IMR-90 (cell line): ENCODE data around the gene RNGTT. TPM values are rescaled to one million over a fixed set of nuclear protein-coding genes. Genes with fewer than 3 reads are reported as not detected.

Experiments
- ATAC-seq: fragments of 200-7000 bp; cut with Tn5 transposase; 2 replicates; pipeline ENCODE4 v1.9.1; 2020; ENCODE audit warnings: low read depth, mild to moderate bottlenecking, moderate library complexity
- BruUV-seq: library from RNA; stranded (reverse); fragments of 400-500 nt; replicated peaks from 2 replicates; lab custom pipeline; 2021; lab: Mats Ljungman, UMichigan
- CTCF ChIA-PET: fragments of 300-600 bp; formaldehyde crosslinking; extraction: SDS; loops from one replicate; lab custom pipeline; 2021; ENCODE audit warnings: antibody characterized with exemption; lab: Yijun Ruan, JAX
- POLR2A ChIA-PET: fragments of 300-600 bp; sonication (Branson Sonifier 250); formaldehyde crosslinking; loops from one replicate; lab custom pipeline; 2022; ENCODE audit warnings: antibody characterized with exemption; ENCODE audit not compliant: unreplicated experiment; lab: Charles Lee
- DNase-seq: peaks from one replicate; pipeline ENCODE4 v3.0.0; 2013
- H2AFZ ChIP-seq: replicated peaks from 2 replicates; pipeline ENCODE3; 2013; ENCODE audit warnings: low read length, mild to moderate bottlenecking; ENCODE audit not compliant: poor library complexity
- H2AK5ac ChIP-seq: 2 replicates; pipeline ENCODE4 v1.6.1; 2013; ENCODE audit warnings: low read depth, low read length, inconsistent platforms
- H2AK9ac ChIP-seq: replicated peaks from 2 replicates; pipeline ENCODE3; 2013; ENCODE audit warnings: mild to moderate bottlenecking, low read depth, low read length, moderate library complexity; ENCODE audit not compliant: poor library complexity
- H2BK120ac ChIP-seq: 2 replicates; pipeline ENCODE4 v1.6.1; 2013; ENCODE audit warnings: low read depth, low read length, inconsistent platforms
- H2BK15ac ChIP-seq: 3 replicates; pipeline ENCODE4 v1.6.1; 2013; ENCODE audit warnings: low read depth, low read length, inconsistent platforms
- H2BK20ac ChIP-seq: 2 replicates; pipeline ENCODE4 v1.6.1; 2013; ENCODE audit warnings: low read depth, mild to moderate bottlenecking, inconsistent platforms, low read length, moderate library complexity
- H2BK5ac ChIP-seq: 2 replicates; pipeline ENCODE4 v1.6.1; 2013; ENCODE audit warnings: mild to moderate bottlenecking, low read depth, low read length, inconsistent platforms; ENCODE audit not compliant: poor library complexity, severe bottlenecking
- H3K14ac ChIP-seq: replicated peaks from 2 replicates; pipeline ENCODE4 v1.6.1; 2013; ENCODE audit warnings: low read depth, low read length, inconsistent platforms
- H3K18ac ChIP-seq: 2 replicates; pipeline ENCODE4 v1.6.1; 2013; ENCODE audit warnings: low read depth, low read length, control low read depth
- H3K23ac ChIP-seq: 2 replicates; pipeline ENCODE4 v1.6.1; 2013; ENCODE audit warnings: low read depth, low read length, inconsistent platforms
- H3K27ac ChIP-seq: 2 replicates; pipeline ENCODE4 v1.5.1; 2013; ENCODE audit warnings: mild to moderate bottlenecking, control low read depth, low read length; ENCODE audit not compliant: insufficient read depth
- H3K27me3 ChIP-seq: 2 replicates; pipeline ENCODE4 v1.6.1; 2013; ENCODE audit warnings: low read length; ENCODE audit not compliant: control insufficient read depth, insufficient read depth
- H3K36me3 ChIP-seq: 2 replicates; pipeline ENCODE4 v1.6.1; 2013; ENCODE audit warnings: low read length, mixed read lengths; ENCODE audit not compliant: control insufficient read depth, insufficient read depth
- H3K4ac ChIP-seq: 2 replicates; pipeline ENCODE4 v1.6.1; 2013; ENCODE audit warnings: low read depth, low read length, inconsistent platforms
- H3K4me1 ChIP-seq: 2 replicates; pipeline ENCODE4 v1.6.1; 2013; ENCODE audit warnings: low read length, mixed read lengths; ENCODE audit not compliant: control insufficient read depth, insufficient read depth
- H3K4me2 ChIP-seq: 2 replicates; pipeline ENCODE4 v1.6.1; 2013; ENCODE audit warnings: low read depth, mild to moderate bottlenecking, control low read depth, low read length, moderate library complexity
- H3K4me3 ChIP-seq: 2 replicates; pipeline ENCODE4 v1.5.1; 2013; ENCODE audit warnings: low read depth, mild to moderate bottlenecking, control low read depth, low read length, moderate library complexity; ENCODE audit not compliant: insufficient read depth
- H3K56ac ChIP-seq: 2 replicates; pipeline ENCODE4 v1.6.1; 2013; ENCODE audit warnings: low read length, inconsistent platforms; ENCODE audit not compliant: insufficient read depth; ENCODE audit errors: extremely low read depth
- H3K79me1 ChIP-seq, 2 experiments: 2 replicates each; pipeline ENCODE4 v1.6.1; 2013; ENCODE audit warnings: low read length in 2 of 2, inconsistent platforms in 1 of 2, low read depth in 1 of 2
- H3K9ac ChIP-seq: 2 replicates; pipeline ENCODE4 v1.6.1; 2013; ENCODE audit warnings: low read depth, low read length, control low read depth
- H3K9me1 ChIP-seq: 2 replicates; pipeline ENCODE4 v1.6.1; 2013; ENCODE audit warnings: low read length, inconsistent platforms; ENCODE audit not compliant: insufficient read depth
- H3K9me3 ChIP-seq: 2 replicates; pipeline ENCODE4 v1.6.1; 2013; ENCODE audit warnings: low read length; ENCODE audit not compliant: control insufficient read depth, insufficient read depth
- H4K20me1 ChIP-seq: 2 replicates; pipeline ENCODE4 v1.6.1; 2013; ENCODE audit warnings: low read length, inconsistent platforms; ENCODE audit not compliant: insufficient read depth
- H4K5ac ChIP-seq: 2 replicates; pipeline ENCODE4 v1.6.1; 2013; ENCODE audit warnings: mild to moderate bottlenecking, low read depth, low read length, control low read depth
- H4K8ac ChIP-seq, 2 experiments: 2 replicates each; pipeline ENCODE4 v1.6.1; 2013; ENCODE audit warnings: low read depth in 2 of 2, low read length in 2 of 2, control low read depth in 1 of 2, inconsistent platforms in 1 of 2
- H4K91ac ChIP-seq: 2 replicates; pipeline ENCODE4 v1.6.1; 2013; ENCODE audit warnings: low read depth, low read length, inconsistent platforms; ENCODE audit not compliant: insufficient read depth
- BHLHE40 ChIP-seq: fragments of 150-350 bp; IDR thresholded peaks from 2 replicates; pipeline ENCODE4 v1.6.1; 2016; ENCODE audit warnings: mild to moderate bottlenecking, low read depth, low read length
- CEBPB ChIP-seq: IDR thresholded peaks from 2 replicates; pipeline ENCODE4 v1.6.1; 2012; ENCODE audit warnings: low read depth, low read length, improper control_type of control experiment
- CHD1 ChIP-seq: IDR thresholded peaks from 2 replicates; pipeline ENCODE4 v1.6.1; 2012; ENCODE audit warnings: low read depth, low read length, improper control_type of control experiment
- FOS ChIP-seq: fragments of 150-350 bp; IDR thresholded peaks from 2 replicates; pipeline ENCODE4 v1.6.1; 2016; ENCODE audit warnings: low read depth, low read length
- MAFK ChIP-seq: IDR thresholded peaks from 2 replicates; pipeline ENCODE4 v1.6.1; 2012; ENCODE audit warnings: low read depth, low read length, improper control_type of control experiment
- MAZ ChIP-seq: IDR thresholded peaks from 2 replicates; pipeline ENCODE4 v1.6.1; 2012; ENCODE audit warnings: low read depth, mild to moderate bottlenecking, low read length, improper control_type of control experiment, moderate library complexity, borderline replicate concordance
- MXI1 ChIP-seq: IDR thresholded peaks from 2 replicates; pipeline ENCODE4 v1.6.1; 2012; ENCODE audit warnings: low read depth, mild to moderate bottlenecking, low read length, moderate library complexity, borderline replicate concordance
- NFE2L2 ChIP-seq: fragments of 150-350 bp; IDR thresholded peaks from 2 replicates; pipeline ENCODE4 v1.6.1; 2016; ENCODE audit warnings: low read depth, mild to moderate bottlenecking, low read length
- POLR2A ChIP-seq: IDR thresholded peaks from 2 replicates; pipeline ENCODE4 v1.6.1; 2012; ENCODE audit warnings: mild to moderate bottlenecking, low read depth, low read length
- RAD21 ChIP-seq: IDR thresholded peaks from 2 replicates; pipeline ENCODE4 v1.6.1; 2012; ENCODE audit warnings: low read length, improper control_type of control experiment
- RCOR1 ChIP-seq: IDR thresholded peaks from 2 replicates; pipeline ENCODE4 v1.6.1; 2012; ENCODE audit warnings: mild to moderate bottlenecking, low read length, improper control_type of control experiment; ENCODE audit not compliant: insufficient replicate concordance
- RFX5 ChIP-seq: IDR thresholded peaks from 2 replicates; pipeline ENCODE4 v1.8.0; 2012; ENCODE audit warnings: low read depth, mild to moderate bottlenecking, low read length, moderate library complexity
- SMC3 ChIP-seq: fragments of 150-350 bp; IDR thresholded peaks from 2 replicates; pipeline ENCODE4 v1.6.1; 2016; ENCODE audit warnings: low read depth, mild to moderate bottlenecking, antibody characterized with exemption, low read length, moderate library complexity
- WGBS, 2 experiments: methylation state at CpG; one replicate each; pipeline versions ENCODE4 v1.1.5 to v1.1.7; 2013; ENCODE audit warnings: missing lambda C conversion rate in 2 of 2; ENCODE audit not compliant: insufficient read length in 1 of 2; ENCODE audit errors: extremely low coverage in 2 of 2; 5-methylcytosine and 5-hydroxymethylcytosine counted together
- dilution Hi-C: fragments of 300-500 bp; cut with HindIII; formaldehyde crosslinking; loops from one replicate; pipeline ENCODE4 v1.14.3; 2018; ENCODE audit warnings: low sequenced_read_pairs; ENCODE audit not compliant: unreplicated experiment
- in situ Hi-C: fragments of 300-500 bp; cut with MboI; formaldehyde crosslinking; loops from 3 replicates; pipeline ENCODE4 v1.14.3; 2019; ENCODE audit warnings: low sequenced_read_pairs, inconsistent platforms, mixed read lengths
- intact Hi-C: fragments of 100-400 bp; cut with micrococcal nuclease; formaldehyde crosslinking; loops from 2 replicates; pipeline ENCODE4 v1.10.0; 2022
- polyA plus RNA-seq, 3 experiments: library from polyadenylated mRNA; depleted of rRNA; stranded (reverse); fragments of >200 nt; gene quantifications; 2 replicates each; pipeline ENCODE4 v1.2.3, GENCODE V29; 2012; ENCODE audit warnings: low replicate concordance in 1 of 3
- total RNA-seq: library from RNA; depleted of rRNA; stranded (reverse); fragments of >200 nt; gene quantifications from 2 replicates; pipeline ENCODE4 v1.2.3, GENCODE V29; 2012
- TF ChIP-seq, protein P1 (sequence below): conservative IDR thresholded peaks from 2 replicates; pipeline ENCODE4 v1.5.1; 2012; ENCODE audit warnings: mild to moderate bottlenecking, low read depth, low read length, improper control_type of control experiment
- TF ChIP-seq, protein P2 (sequence below): fragments of 150-350 bp; IDR thresholded peaks from 2 replicates; pipeline ENCODE4 v1.6.1; 2016; ENCODE audit warnings: low read depth, mild to moderate bottlenecking, low read length, moderate library complexity, borderline replicate concordance
- TF ChIP-seq, protein P3 (sequence below): fragments of 150-350 bp; IDR thresholded peaks from 2 replicates; pipeline ENCODE4 v1.6.1; 2017; ENCODE audit warnings: mild to moderate bottlenecking, antibody characterized with exemption, low read length, low read depth

Gene RNGTT
- total and polyA plus RNA-seq, 2 of the 4 experiments (the other 2 are of a cell fraction), result 5.4 to 21.7 TPM

GRCh38 chr6:89011436-89011835 lies 48.0 kb upstream of the RNGTT start:
- H2BK20ac ChIP-seq, result no peak overlapping the region
- H3K4me2 ChIP-seq, result no peak overlapping the region
- H3K23ac ChIP-seq, result no peak overlapping the region
- no CpG with 5 or more reads among the region's 2 CpGs for WGBS, 2 experiments
- no TSS peak for BruUV-seq
- dilution Hi-C loops, result no loop called here
- no peak overlapping the region for H3K9ac ChIP-seq
- no peak overlapping the region for H3K18ac ChIP-seq
- no peak overlapping the region for H4K5ac ChIP-seq
- in situ Hi-C loops, result no loop called here
- ChIA-PET POLR2A (no interaction called here), CTCF (no interaction called here)
- no peak overlapping the region for H3K27ac ChIP-seq
- no peak overlapping the region for H3K56ac ChIP-seq
- H3K4me3 ChIP-seq, result no peak overlapping the region
- no peak overlapping the region for H4K91ac ChIP-seq
- ATAC-seq (no peak), DNase-seq (no peak)
- H2BK5ac ChIP-seq, result no peak overlapping the region
- H4K8ac ChIP-seq, result no peak overlapping the region
- no peak overlapping the region for H3K4ac ChIP-seq
- no peak overlapping the region for H2BK120ac ChIP-seq
- TF ChIP-seq, protein P1, sequence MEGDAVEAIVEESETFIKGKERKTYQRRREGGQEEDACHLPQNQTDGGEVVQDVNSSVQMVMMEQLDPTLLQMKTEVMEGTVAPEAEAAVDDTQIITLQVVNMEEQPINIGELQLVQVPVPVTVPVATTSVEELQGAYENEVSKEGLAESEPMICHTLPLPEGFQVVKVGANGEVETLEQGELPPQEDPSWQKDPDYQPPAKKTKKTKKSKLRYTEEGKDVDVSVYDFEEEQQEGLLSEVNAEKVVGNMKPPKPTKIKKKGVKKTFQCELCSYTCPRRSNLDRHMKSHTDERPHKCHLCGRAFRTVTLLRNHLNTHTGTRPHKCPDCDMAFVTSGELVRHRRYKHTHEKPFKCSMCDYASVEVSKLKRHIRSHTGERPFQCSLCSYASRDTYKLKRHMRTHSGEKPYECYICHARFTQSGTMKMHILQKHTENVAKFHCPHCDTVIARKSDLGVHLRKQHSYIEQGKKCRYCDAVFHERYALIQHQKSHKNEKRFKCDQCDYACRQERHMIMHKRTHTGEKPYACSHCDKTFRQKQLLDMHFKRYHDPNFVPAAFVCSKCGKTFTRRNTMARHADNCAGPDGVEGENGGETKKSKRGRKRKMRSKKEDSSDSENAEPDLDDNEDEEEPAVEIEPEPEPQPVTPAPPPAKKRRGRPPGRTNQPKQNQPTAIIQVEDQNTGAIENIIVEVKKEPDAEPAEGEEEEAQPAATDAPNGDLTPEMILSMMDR, result no peak
- no peak for TF ChIP-seq RAD21
- TF ChIP-seq CEBPB, result no peak
- TF ChIP-seq RFX5, result no peak
- TF ChIP-seq MXI1, result no peak
- no peak for TF ChIP-seq CHD1
- no peak for TF ChIP-seq NFE2L2
- no peak for TF ChIP-seq FOS
- TF ChIP-seq BHLHE40, result no peak
- TF ChIP-seq, protein P2, sequence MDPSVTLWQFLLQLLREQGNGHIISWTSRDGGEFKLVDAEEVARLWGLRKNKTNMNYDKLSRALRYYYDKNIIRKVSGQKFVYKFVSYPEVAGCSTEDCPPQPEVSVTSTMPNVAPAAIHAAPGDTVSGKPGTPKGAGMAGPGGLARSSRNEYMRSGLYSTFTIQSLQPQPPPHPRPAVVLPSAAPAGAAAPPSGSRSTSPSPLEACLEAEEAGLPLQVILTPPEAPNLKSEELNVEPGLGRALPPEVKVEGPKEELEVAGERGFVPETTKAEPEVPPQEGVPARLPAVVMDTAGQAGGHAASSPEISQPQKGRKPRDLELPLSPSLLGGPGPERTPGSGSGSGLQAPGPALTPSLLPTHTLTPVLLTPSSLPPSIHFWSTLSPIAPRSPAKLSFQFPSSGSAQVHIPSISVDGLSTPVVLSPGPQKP, result no peak
- TF ChIP-seq SMC3, result no peak
- TF ChIP-seq RCOR1, result no peak
- TF ChIP-seq, protein P3, sequence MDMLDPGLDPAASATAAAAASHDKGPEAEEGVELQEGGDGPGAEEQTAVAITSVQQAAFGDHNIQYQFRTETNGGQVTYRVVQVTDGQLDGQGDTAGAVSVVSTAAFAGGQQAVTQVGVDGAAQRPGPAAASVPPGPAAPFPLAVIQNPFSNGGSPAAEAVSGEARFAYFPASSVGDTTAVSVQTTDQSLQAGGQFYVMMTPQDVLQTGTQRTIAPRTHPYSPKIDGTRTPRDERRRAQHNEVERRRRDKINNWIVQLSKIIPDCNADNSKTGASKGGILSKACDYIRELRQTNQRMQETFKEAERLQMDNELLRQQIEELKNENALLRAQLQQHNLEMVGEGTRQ, result no peak
- TF ChIP-seq MAZ, result no peak
- TF ChIP-seq MAFK, result no peak
- no peak for TF ChIP-seq POLR2A
- no peak overlapping the region for H2AFZ ChIP-seq
- no peaks in the 10 kb centered on the region for H3K4me1 ChIP-seq
- no peaks in the 10 kb centered on the region for H3K27me3 ChIP-seq
- H3K36me3 ChIP-seq, result no peaks in the 10 kb centered on the region
- intact Hi-C loops, result no loop called here
- no peak overlapping the region for H2AK9ac ChIP-seq
- no peaks in the 10 kb centered on the region for H3K9me3 ChIP-seq
- H3K9me1 ChIP-seq, result no peaks in the 10 kb centered on the region
- H3K79me1 ChIP-seq, result no peaks in the 10 kb centered on the region
- no peak overlapping the region for H2BK15ac ChIP-seq
- H4K20me1 ChIP-seq, result no peaks in the 10 kb centered on the region
- H2AK5ac ChIP-seq, result no peak overlapping the region
- no peak overlapping the region for H3K14ac ChIP-seq
